Hepatocyte (in vitro differentiated cells): ENCODE results near the gene ZMIZ1.

ENCODE experiments used
- CTCF ChIP-seq: fragments of 200-600 bp; sonication (generic); IDR thresholded peaks from 2 replicates; pipeline ENCODE4 v1.5.1; 2016; ENCODE audit warnings: antibody characterized with exemption, mild to moderate bottlenecking; ENCODE audit not compliant: poor library complexity
- EZH2 ChIP-seq: fragments of 200-600 bp; sonication (generic); IDR thresholded peaks from 2 replicates; pipeline ENCODE4 v1.6.1; 2016; ENCODE audit warnings: antibody characterized with exemption, mild to moderate bottlenecking, borderline replicate concordance
- EZH2phosphoT487 ChIP-seq: fragments of 200-600 bp; sonication (generic); IDR thresholded peaks from one replicate; pipeline ENCODE4 v1.6.1; 2018; ENCODE audit warnings: antibody characterized with exemption, mild to moderate bottlenecking, low read depth, moderate library complexity; ENCODE audit not compliant: unreplicated experiment, severe bottlenecking

GRCh38 chr10:79353726-79354125 is 285.0 kb downstream of the ZMIZ1 start:
- TF ChIP-seq CTCF (no peak), EZH2 (no peak), EZH2phosphoT487 (no peak)
